GM12865 (cell line): Measurements from ENCODE around the gene AIMP1.
A peak's percentile ranks its signal among the peaks of the same experiment; 100 is the strongest.
"Not testable (repeated sequence)": the region's sequence is repeated elsewhere in the genome, so short reads cannot be mapped to it uniquely, and the experiment has no call there.

Experiments
- DNase-seq: peaks from one replicate; pipeline ENCODE4 v3.0.0; 2010; ENCODE audit warnings: low read depth
- H3K4me3 ChIP-seq: 2 replicates; pipeline ENCODE4 v1.5.1; 2011; ENCODE audit warnings: mild to moderate bottlenecking, low read depth, low read length, control low read depth
- CTCF ChIP-seq: IDR thresholded peaks from 2 replicates; pipeline ENCODE4 v1.5.1; 2011; ENCODE audit warnings: low read length, control low read depth, low read depth, inconsistent platforms; ENCODE audit not compliant: insufficient read depth; ENCODE audit errors: missing control alignments

AIMP1 gene

DNA sequence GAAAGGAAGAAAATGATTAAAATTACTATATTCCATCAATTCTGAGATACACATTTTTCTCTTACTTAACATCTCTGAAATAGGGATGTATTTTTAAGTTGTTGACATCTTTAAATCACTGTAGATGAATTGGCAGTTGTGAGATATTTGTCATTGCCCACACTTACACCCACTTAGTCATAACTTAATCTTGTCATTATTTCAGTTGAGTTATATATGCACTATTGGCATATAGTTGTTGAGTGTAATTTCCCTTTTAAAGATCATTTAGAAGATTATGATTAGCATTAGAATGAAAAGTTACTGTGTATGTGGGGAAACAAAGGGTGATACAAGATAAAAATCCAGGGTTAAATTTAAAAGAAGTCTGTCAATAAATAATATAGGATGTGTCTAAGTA lies 2.2 kb downstream of the AIMP1 start:
- H3K4me3 ChIP-seq: no peak overlapping the region
- no peak for DNase-seq
- TF ChIP-seq CTCF: no peak

GRCh38 chr4:106320235-106320634 lies 3.9 kb downstream of the AIMP1 start:
- no peak for TF ChIP-seq CTCF

GRCh38 chr4:106321168-106321567 lies 4.8 kb downstream of the AIMP1 start:
- H3K4me3 ChIP-seq, DNase-seq: not testable (repeated sequence)

More at GRCh38 chr4:106320235-106320634, 3.9 kb downstream of the AIMP1 start:
- no peak for DNase-seq
- no peak overlapping the region for H3K4me3 ChIP-seq

GRCh38 chr4:106321814-106322213 lies 5.5 kb downstream of the AIMP1 start:
- not testable (repeated sequence) for H3K4me3 ChIP-seq

DNA sequence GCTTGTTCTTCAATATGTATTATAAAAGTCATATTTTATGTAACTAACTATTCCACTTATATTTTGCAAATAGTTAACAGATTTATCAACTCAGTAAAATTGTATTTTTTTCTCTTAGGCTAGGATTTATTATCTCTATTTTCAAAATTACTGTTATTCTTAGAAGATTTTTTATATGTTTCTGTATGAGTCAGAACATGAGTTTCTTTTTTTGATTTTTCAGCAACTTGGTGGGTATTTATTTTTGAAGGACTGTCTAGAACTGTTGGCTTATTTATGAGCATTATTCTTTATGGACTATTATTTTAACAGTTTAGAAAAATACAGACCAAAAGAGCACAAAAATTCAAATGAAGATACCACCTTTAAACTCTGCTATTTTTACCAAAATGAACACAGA lies 6.8 kb downstream of the AIMP1 start:
- DNase-seq: no peak
- no peak overlapping the region for H3K4me3 ChIP-seq
- TF ChIP-seq CTCF: no peak

More at GRCh38 chr4:106321814-106322213, 5.5 kb downstream of the AIMP1 start:
- DNase-seq: not testable (repeated sequence)

- TF ChIP-seq CTCF: no peak
- no peak overlapping the region for H3K4me3 ChIP-seq
- DNase-seq: no peak
Observed at GRCh38 chr4:106325800-106326199, 9.4 kb downstream of the AIMP1 start.

DNA sequence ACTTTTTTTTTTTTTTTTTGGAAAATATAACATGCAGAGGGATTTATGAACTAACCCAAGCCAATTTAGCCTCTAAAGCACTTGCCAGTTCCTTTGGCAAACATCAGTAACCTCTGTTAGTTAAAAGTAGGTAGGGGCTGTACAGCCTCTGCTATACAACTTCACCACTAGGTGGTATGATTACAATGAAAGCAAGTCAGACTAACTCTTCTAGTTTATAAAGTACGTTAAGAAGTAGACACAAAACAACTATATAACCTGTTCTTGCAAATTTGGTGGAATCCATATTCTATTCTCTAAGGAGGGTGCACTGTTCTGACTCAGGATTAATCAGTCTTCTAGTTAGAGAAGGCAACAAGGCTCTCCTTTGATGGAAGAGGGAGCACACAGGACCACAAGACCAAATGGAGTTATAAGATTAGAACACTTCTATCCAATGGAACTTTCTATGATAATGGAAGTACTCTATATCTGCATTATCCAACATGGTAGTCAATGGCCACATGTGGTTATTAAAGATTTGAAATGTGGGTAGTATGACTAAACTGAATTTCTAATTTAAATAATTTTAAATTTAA lies 12.8 kb downstream of the AIMP1 start:
- peak; percentile 51 for TF ChIP-seq CTCF
- H3K4me3 ChIP-seq: no peak overlapping the region
- DNase-seq: peak; percentile 35

DNA sequence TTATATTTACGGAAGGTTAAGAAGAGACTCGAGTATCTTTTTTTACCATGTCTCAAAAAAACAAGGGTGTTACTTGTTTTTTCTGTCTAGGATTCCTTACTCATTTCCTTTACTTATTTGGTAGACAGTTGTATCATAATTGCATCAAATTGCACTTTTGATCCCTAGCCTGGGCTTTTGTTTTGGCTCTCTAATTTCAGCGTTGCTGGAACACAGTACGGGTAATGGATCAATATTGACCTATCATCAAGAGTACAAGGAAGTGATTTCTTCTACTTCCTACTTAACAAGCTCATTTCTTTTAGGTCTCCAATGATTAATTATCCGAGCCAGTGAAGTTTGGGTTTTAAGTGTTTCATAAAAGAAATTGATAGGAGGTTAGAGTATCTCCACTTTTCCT lies 16.8 kb downstream of the AIMP1 start:
- no peak for TF ChIP-seq CTCF
- no peak overlapping the region for H3K4me3 ChIP-seq
- DNase-seq: no peak
